ENCODE results near the gene PIK3R3.

PIK3R3 gene

DNA sequence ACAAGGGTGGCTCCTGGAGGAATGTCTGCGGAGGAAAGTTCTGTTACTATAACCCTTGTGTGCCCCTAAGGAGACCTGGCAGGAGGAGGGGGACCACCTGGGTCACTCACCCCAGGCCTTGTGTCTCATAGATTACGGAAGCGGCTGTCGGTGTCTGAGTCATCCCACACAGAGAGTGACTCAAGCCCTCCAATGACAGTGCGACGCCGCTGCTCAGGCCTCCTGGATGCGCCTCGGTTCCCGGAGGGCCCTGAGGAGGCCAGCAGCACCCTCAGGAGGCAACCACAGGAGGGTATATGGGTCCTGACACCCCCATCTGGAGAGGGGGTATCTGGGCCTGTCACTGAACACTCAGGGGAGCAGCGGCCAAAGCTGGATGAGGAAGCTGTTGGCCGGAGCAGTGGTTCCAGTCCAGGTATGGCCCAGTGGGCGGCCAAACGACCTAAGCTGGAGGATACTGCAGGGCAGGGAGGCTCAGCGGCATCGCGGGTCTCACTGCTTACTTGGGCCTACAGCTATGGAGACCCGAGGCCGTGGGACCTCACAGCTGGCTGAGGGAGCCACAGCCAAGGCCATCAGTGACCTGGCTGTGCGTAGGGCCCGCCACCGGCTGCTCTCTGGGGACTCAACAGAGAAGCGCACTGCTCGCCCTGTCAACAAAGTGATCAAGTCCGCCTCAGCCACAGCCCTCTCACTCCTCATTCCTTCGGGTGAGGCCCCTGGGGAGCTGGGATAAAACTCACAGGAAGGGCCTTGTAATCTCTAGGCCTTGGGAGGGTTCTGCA lies 101.4 kb downstream of the PIK3R3 start:
- no peaks in the 10 kb centered on the region for H3K36me3 ChIP-seq (ENCODE audit: insufficient read depth)

DNA sequence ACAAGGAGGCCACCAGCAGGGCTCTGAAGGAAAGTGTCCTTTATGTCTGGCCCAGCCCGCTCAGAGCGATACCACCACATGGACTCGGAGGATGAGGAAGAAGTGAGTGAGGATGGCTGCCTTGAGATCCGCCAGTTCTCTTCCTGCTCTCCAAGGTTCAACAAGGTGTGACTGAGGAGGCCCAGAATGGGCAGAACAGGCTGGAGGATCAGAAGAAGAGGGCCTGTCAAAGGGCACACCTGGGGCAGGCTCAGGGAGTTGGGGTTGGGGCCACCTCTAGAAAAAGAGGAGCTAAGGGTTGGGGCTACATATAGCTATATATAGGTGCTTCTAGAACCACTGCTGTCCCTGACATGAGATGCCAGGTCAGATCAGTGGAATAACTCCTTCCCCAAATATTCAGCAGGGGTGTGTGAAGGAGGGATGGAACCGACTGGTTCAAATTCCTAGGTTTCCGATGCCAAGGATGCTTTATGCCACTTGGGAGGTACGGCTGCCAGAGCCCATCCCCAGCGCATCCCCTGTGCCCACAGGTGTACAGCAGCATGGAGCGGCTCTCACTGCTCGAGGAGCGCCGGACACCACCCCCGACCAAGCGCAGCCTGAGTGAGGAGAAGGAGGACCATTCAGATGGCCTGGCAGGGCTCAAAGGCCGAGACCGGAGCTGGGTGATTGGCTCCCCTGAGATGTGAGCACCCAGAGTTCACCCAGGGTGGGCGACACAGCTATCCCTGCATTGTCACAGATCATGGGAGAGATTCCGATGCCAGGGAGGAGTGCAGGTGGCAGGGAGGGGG lies 102.2 kb downstream of the PIK3R3 start:
- H2AFZ ChIP-seq (ENCODE audit: low read depth): no peak overlapping the region
- H3K4me3 ChIP-seq (IDR thresholded peaks at IDR 0.05; ENCODE audit: insufficient read depth, low read depth, low read length): no peak overlapping the region
- H3K4me1 ChIP-seq (ENCODE audit: low read depth, poor library complexity, severe bottlenecking): no peaks in the 10 kb centered on the region
- no peaks in the 10 kb centered on the region for H4K20me1 ChIP-seq (ENCODE audit: insufficient read depth)
- H3K4me2 ChIP-seq: no peak overlapping the region
- TF ChIP-seq, protein P1, sequence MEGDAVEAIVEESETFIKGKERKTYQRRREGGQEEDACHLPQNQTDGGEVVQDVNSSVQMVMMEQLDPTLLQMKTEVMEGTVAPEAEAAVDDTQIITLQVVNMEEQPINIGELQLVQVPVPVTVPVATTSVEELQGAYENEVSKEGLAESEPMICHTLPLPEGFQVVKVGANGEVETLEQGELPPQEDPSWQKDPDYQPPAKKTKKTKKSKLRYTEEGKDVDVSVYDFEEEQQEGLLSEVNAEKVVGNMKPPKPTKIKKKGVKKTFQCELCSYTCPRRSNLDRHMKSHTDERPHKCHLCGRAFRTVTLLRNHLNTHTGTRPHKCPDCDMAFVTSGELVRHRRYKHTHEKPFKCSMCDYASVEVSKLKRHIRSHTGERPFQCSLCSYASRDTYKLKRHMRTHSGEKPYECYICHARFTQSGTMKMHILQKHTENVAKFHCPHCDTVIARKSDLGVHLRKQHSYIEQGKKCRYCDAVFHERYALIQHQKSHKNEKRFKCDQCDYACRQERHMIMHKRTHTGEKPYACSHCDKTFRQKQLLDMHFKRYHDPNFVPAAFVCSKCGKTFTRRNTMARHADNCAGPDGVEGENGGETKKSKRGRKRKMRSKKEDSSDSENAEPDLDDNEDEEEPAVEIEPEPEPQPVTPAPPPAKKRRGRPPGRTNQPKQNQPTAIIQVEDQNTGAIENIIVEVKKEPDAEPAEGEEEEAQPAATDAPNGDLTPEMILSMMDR (conservative IDR thresholded peaks at IDR 0.05; ENCODE audit: low read depth, low read length): no peak
- H3K36me3 ChIP-seq (ENCODE audit: insufficient read depth): no peaks in the 10 kb centered on the region
- H3K27ac ChIP-seq: no peak overlapping the region
- no peaks in the 10 kb centered on the region for H3K27me3 ChIP-seq (ENCODE audit: insufficient read depth, low read depth)
- no peaks in the 10 kb centered on the region for H3K79me2 ChIP-seq (ENCODE audit: insufficient read depth, low read depth)
- no peak overlapping the region for H3K9ac ChIP-seq

More for the DNA sequence above, 101.4 kb downstream of the PIK3R3 start:
- no peak overlapping the region for H3K9ac ChIP-seq
- H3K4me1 ChIP-seq (ENCODE audit: low read depth, poor library complexity, severe bottlenecking): no peaks in the 10 kb centered on the region
- H4K20me1 ChIP-seq (ENCODE audit: insufficient read depth): no peaks in the 10 kb centered on the region
- H3K4me3 ChIP-seq (IDR thresholded peaks at IDR 0.05; ENCODE audit: insufficient read depth, low read depth, low read length): no peak overlapping the region
- no peaks in the 10 kb centered on the region for H3K79me2 ChIP-seq (ENCODE audit: insufficient read depth, low read depth)
- no peak overlapping the region for H3K27ac ChIP-seq
- TF ChIP-seq, protein P1 (conservative IDR thresholded peaks at IDR 0.05; ENCODE audit: low read depth, low read length): no peak
- H3K27me3 ChIP-seq (ENCODE audit: insufficient read depth, low read depth): no peaks in the 10 kb centered on the region
- no peak overlapping the region for H2AFZ ChIP-seq (ENCODE audit: low read depth)
- H3K4me2 ChIP-seq: no peak overlapping the region

DNA sequence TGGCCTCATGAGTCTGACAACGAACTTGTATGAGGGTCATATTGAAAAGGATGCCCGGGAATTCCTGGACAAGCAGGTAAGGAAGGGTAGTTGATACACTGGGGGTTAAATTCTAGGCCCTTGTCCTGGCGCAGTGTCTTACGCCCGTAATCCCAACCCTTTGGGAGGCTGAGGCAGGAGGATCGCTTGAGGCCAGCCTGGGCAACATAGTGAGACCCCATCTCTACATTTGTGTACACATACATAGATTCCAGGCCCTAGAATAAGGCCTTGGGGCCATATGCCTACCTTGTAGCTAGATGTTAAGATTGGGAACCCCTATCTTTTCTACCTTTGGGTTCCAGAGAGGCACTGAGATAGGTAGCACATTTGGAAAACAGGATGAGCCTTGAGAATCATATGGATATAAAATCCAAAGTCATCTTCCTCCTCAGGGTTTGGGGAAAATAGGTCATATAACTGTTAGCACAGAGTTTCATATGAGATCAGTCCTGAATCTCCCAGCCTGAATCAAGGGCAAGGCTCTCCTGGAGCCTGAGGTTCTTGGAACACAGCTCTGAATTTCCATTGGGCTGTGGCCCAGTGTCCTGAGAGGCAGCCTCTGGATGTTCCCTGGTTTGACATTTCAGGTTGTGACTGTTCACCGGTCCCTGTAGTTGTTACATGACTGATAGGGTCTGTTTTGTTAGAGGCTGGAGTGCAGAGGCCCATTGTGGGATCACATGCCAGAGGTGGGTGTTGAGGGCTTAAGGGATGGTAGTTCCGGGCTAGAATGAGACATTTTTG lies 104.4 kb downstream of the PIK3R3 start:
- no peaks in the 10 kb centered on the region for H4K20me1 ChIP-seq (ENCODE audit: insufficient read depth)
- no peak overlapping the region for H3K4me2 ChIP-seq
- TF ChIP-seq, protein P1 (conservative IDR thresholded peaks at IDR 0.05; ENCODE audit: low read depth, low read length): no peak

DNA sequence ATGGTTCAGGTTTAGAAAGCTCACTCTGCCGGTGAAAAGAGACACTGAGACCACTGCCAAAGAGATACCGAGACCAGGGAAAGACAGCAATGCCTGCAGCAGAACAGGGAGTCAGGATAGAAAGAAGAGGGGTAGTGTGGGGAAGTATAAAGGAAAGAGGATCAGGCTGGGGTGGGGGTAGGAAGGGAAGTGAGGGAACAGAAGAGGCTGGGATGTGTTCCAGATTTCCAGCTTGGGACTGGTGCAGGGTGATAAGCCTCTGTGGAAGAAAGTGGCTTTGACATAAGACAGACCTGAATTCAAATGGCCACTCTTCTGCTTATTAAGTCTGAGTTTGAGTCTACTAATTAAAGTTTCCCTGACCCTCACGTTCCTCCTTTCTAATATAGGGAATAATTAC lies 105.9 kb downstream of the PIK3R3 start:
- Histone ChIP-seq H3K27me3 (ENCODE audit: insufficient read depth, low read depth) (no peaks in the 10 kb centered on the region), H3K4me1 (ENCODE audit: low read depth, poor library complexity, severe bottlenecking) (no peaks in the 10 kb centered on the region), H4K20me1 (ENCODE audit: insufficient read depth) (no peaks in the 10 kb centered on the region), H3K27ac (no peak overlapping the region), H2AFZ (ENCODE audit: low read depth) (no peak overlapping the region), H3K4me3 (IDR thresholded peaks at IDR 0.05; ENCODE audit: insufficient read depth, low read depth, low read length) (no peak overlapping the region), H3K36me3 (ENCODE audit: insufficient read depth) (no peaks in the 10 kb centered on the region), H3K79me2 (ENCODE audit: insufficient read depth, low read depth) (no peaks in the 10 kb centered on the region), H3K9ac (no peak overlapping the region), H3K4me2 (no peak overlapping the region)
- TF ChIP-seq, protein P1 (conservative IDR thresholded peaks at IDR 0.05; ENCODE audit: low read depth, low read length): no peak

More for the DNA sequence above, 104.4 kb downstream of the PIK3R3 start:
- H2AFZ ChIP-seq (ENCODE audit: low read depth): no peak overlapping the region
- no peaks in the 10 kb centered on the region for H3K27me3 ChIP-seq (ENCODE audit: insufficient read depth, low read depth)
- H3K79me2 ChIP-seq (ENCODE audit: insufficient read depth, low read depth): no peaks in the 10 kb centered on the region
- H3K9ac ChIP-seq: no peak overlapping the region
- no peak overlapping the region for H3K4me3 ChIP-seq (IDR thresholded peaks at IDR 0.05; ENCODE audit: insufficient read depth, low read depth, low read length)
- no peaks in the 10 kb centered on the region for H3K4me1 ChIP-seq (ENCODE audit: low read depth, poor library complexity, severe bottlenecking)
- H3K27ac ChIP-seq: no peak overlapping the region
- no peaks in the 10 kb centered on the region for H3K36me3 ChIP-seq (ENCODE audit: insufficient read depth)

All from KMS-11 (cell line).